ENCODE data around the gene KDM6B.

KDM6B gene

DNA sequence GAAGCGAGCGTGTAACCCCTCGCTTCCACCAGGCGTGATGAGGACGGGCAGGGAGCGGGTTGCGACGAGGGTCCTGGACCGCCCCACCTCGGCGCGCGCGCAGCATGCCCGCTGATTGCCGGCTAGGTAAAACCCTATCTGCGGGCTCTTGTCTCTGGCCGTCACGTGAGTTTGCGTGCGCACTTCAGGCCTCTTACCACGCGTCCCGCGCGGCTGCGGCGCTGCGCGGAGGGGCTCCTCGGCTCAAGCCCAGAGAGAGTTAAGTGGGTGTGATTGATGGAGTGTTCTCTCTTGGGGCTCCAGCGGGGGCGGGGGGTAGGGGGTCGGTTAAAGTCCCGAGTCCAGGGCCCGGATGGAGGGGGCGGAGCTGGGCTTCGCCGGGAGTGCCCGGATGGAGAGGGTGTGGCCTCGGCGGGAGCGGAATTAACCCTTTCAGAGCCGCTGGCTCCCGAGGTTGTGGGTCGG, 7.9 kb downstream of the KDM6B start:
- peak; percentile 94 for DNase-seq

DNA sequence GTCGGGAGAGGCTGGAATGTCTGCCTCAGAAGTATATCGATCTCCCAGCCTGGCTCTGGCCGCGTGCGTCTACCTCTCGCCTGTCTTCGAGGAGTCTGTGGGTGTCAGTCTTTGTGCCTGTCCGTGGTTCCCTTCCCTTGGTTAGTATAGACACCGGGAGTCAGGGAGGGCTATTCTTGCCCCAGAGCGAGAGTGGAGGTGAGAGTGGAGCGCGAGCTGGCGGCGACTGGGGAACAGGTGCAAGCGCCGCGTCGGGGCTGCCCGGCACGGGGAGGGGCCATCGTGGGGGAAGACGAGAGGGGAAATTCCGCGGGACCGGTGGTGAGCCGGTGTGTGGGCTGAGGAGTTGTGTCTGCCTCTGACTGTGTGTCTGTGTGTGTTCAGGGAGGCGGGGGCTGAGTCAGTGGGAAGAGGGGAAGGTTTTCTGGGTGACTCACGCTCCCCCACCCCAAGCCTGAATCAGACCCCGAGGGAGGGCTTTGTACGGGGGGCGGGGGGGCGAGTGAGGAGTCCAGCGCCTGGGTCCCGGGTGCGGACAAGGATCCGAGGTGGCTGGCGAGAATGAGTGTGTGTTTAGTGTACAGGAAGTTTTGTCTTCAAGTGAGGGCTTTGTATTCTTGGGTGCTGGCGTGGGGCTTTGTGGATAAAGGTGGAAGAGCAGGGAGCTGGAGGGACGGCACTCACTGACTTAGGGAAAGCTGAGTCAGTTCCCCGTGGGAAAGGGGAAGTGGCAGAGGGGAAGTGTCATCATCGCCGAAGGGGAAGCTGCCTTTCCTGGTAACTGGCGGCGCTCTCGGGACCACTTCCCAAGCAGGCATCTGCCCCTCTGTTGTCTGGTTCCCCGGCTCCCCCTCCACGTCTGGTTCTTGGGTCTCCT, 8.6 kb downstream of the KDM6B start:
- peak; percentile 81 for DNase-seq

GRCh38 chr17:7843257-7843535, 9.2 kb downstream of the KDM6B start:
- DNase-seq = no peak

DNA sequence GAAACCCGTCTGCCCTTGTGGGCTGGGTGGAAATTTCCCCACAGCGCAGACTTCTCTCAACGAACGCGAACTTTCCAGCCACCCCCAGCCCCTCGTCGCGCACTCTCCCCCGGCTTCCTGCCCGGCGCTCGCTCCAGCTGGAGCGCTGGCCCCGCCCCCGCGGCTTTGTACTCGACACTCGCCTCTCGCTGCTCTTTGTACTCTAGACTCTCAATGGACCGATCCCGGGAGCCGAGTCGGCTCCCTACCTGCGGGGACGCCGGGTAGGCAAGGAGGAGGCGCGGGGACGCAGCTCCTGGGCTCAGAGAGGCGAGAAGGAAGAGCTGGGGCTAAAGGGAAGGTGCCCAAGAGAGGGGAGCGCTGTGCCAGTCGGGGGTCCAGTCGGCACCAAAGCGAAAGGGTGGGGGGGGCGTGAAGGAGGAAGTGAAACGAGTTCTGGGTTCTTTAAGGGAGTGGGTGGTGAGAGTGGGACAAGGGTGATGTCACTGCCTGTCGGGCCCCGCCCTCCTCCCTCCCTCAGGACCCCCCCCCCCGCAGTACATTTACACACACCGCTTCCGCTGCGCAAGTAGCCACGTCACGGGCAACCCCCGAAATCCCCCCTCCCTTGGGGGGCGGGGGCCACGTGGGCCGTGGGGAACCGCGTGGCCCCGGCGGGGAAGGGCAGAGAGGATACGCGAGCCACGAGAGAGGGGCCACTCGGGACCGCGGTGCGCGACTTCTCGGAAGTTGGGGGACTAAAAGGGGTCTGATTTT, 9.7 kb downstream of the KDM6B start:
- DNase-seq = peak; percentile 86

DNA sequence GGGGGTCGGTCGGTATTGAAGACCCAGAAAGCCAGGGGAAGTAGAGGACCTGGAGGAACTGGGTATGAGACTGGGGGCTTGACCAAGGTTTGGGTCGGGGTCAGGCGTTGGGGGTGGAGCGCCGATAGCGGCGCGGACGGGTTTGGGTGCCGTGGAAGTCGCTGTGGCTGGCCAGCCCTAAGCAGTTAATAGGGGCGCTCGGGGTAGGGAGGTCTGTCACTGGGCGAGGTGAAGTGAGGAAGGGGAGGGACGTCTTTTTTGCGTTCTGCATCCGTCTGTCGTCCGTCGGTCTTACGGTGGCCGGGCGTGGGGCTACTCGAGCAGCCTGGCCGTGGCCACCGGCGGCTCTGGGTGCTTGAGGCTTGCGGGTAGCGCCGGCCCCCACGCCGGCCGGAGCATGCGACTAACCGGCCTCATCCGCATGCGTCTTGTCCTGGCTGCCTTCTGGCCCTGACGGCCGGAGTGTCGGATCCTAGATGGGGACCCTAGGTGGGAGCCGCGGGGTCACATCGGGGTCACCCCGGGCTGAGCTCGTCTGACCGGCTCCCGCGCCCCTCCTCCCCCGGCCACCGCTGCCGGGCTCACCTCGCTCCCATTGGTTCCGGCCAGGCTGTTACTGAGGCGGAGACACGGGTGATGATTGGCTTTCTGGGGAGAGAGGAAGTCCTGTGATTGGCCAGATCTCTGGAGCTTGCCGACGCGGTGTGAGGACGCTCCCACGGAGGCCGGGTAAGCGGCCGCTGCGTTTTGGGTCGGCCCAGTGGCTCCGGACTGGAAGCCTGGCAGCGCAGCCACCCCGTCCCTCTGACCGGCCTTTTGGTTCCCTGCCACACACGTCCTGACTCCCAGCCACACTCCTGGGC, 10.5 kb downstream of the KDM6B start:
- peak; percentile 93 for DNase-seq

- DNase-seq = no peak
These were observed 11.5 kb downstream of the KDM6B start for GRCh38 chr17:7845359-7846062.

- no peak for DNase-seq
These were observed 12.2 kb downstream of the KDM6B start for GRCh38 chr17:7846063-7846735.

- DNase-seq = no peak
These were observed 13.0 kb downstream of the KDM6B start for GRCh38 chr17:7846765-7847661.

GRCh38 chr17:7848131-7848579, 14.1 kb downstream of the KDM6B start:
- DNase-seq = no peak

DNA sequence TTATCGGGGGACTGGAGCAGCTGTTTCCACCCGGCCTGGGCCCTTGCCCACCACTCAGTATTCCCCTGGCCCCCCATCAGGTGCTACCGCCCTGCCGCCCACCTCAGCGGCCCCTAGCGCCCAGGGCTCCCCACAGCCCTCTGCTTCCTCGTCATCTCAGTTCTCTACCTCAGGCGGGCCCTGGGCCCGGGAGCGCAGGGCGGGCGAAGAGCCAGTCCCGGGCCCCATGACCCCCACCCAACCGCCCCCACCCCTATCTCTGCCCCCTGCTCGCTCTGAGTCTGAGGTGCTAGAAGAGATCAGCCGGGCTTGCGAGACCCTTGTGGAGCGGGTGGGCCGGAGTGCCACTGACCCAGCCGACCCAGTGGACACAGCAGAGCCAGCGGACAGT, 14.7 kb downstream of the KDM6B start:
- no peak for DNase-seq

GRCh38 chr17:7849130-7849750, 15.2 kb downstream of the KDM6B start:
- DNase-seq = no peak

DNA sequence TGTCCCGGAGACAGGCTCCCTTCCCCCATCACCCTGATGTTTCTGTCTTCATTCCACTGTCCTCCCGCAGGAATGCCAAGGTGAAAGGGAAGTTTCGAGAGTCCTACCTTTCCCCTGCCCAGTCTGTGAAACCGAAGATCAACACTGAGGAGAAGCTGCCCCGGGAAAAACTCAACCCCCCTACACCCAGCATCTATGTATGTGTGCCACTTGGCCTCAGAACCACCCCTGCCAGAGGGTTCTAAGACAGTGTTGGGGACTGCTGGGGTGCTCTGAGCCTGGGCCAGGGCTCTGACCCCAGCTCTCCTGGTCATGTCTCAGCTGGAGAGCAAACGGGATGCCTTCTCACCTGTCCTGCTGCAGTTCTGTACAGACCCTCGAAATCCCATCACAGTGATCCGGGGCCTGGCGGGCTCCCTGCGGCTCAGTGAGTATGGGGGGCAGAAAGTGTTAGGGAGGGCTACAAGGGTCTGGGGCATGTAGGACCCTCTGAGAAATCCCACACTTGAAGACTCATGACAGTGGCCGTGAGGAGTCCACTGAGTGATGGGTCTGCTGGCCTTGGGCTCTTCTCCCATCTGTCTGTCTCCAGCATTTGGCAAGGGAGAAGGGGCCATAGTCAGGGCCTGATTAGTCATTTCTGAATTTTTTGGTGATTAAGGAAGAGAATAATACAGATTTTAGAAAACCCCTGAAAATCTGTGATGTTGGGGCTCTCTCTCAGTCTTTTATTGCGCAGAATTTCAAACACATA, 15.9 kb downstream of the KDM6B start:
- no peak for DNase-seq

DNA sequence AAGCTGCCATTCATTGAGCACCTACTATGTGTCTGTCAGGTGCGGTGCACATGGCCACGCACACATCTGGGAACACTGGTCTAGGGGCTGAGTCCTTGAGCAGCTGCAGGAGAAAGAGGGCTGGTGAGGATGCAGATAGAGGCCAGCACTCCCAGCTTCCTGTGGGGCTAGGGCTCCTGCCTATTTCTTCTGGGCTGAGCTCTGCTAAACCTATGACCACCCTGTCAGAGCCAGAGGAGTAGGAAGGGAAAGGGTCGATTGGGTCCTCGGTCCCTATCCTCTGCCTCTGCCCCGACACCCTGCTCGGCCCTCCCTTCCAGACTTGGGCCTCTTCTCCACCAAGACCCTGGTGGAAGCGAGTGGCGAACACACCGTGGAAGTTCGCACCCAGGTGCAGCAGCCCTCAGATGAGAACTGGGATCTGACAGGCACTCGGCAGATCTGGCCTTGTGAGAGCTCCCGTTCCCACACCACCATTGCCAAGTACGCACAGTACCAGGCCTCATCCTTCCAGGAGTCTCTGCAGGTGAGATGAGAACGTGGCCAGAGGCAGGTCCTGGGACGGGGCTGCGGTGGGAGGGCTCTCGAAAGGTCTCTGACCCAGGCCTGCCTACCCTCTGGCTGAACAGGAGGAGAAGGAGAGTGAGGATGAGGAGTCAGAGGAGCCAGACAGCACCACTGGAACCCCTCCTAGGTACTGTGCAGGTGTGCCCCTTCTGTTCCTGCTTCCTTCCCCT, 16.9 kb downstream of the KDM6B start:
- DNase-seq = no peak

DNA sequence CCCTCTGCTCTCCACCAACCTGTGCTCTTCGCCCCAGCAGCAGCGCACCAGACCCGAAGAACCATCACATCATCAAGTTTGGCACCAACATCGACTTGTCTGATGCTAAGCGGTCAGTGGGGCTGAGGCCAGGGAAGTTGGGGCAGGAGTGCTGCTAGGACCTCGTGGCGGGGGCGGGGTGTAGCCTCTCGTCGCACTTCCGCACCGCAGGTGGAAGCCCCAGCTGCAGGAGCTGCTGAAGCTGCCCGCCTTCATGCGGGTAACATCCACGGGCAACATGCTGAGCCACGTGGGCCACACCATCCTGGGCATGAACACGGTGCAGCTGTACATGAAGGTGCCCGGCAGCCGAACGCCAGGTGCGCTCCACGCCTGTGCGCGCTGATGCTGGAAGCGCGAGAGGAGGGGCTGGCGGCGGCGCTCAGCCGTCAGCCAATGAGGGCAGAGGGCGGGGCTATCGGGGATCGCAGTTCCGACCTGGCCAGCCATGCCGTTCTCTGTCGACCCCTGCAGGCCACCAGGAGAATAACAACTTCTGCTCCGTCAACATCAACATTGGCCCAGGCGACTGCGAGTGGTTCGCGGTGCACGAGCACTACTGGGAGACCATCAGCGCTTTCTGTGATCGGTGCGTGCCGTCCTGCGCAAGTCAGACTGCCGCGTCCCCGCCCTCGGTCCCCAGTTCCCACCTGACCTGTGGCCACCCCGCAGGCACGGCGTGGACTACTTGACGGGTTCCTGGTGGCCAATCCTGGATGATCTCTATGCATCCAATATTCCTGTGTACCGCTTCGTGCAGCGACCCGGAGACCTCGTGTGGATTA, 17.6 kb downstream of the KDM6B start:
- peak; percentile 90 for DNase-seq

- no peak for DNase-seq
These were observed 18.2 kb downstream of the KDM6B start for GRCh38 chr17:7852262-7852670.

DNA sequence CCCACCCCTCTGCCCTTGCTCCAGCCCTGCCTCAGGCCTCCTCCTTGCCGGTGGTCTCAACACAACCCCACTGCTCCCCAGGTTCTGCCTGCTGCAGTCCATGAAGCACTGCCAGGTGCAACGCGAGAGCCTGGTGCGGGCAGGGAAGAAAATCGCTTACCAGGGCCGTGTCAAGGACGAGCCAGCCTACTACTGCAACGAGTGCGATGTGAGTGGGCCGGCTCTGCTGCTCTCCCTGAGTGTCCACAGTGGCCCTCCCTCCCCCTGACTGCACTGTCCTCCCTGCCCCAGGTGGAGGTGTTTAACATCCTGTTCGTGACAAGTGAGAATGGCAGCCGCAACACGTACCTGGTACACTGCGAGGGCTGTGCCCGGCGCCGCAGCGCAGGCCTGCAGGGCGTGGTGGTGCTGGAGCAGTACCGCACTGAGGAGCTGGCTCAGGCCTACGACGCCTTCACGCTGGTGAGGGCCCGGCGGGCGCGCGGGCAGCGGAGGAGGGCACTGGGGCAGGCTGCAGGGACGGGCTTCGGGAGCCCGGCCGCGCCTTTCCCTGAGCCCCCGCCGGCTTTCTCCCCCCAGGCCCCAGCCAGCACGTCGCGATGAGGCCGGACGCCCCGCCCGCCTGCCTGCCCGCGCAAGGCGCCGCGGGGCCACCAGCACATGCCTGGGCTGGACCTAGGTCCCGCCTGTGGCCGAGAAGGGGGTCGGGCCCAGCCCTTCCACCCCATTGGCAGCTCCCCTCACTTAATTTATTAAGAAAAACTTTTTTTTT, 19.1 kb downstream of the KDM6B start:
- DNase-seq = no peak

- DNase-seq = no peak
These were observed 19.6 kb downstream of the KDM6B start for GRCh38 chr17:7853691-7854038.
